Esophagus muscularis mucosa (tissue), 4 donors: ENCODE measurements around the gene H2BW1. TPM values are rescaled to one million over a fixed set of nuclear protein-coding genes. Genes with fewer than 3 reads are reported as not detected.
"Not testable (repeated sequence)": the region's sequence is repeated elsewhere in the genome, so short reads cannot be mapped to it uniquely, and the experiment has no call there.

Source experiments
- DNase-seq: peaks from one replicate; pipeline ENCODE4 v3.0.0-alpha.2; 2017; ENCODE audit errors: extremely low spot score
- H3K27ac ChIP-seq, 4 donors: fragments of 200-600 bp; sonication (generic); replicated peaks in 1 of 4; 1 replicate in 3 of 4; 2 replicates in 1 of 4; pipeline ENCODE4 v1.5.1; 2016 to 2019; ENCODE audit warnings: mild to moderate bottlenecking in 1 of 4
- H3K27me3 ChIP-seq, 4 donors: fragments of 200-600 bp; sonication (generic); one replicate each; pipeline versions ENCODE4 v1.5.1 to v1.6.0; 2016 to 2019
- H3K36me3 ChIP-seq, 4 donors: fragments of 200-600 bp; sonication (generic); one replicate each; pipeline ENCODE4 v1.5.1; 2016 to 2019
- H3K4me1 ChIP-seq, 4 donors: fragments of 200-600 bp; sonication (generic); one replicate each; pipeline ENCODE4 v1.5.1; 2016 to 2019
- H3K4me3 ChIP-seq, 4 donors: fragments of 200-600 bp; sonication (generic); 1 replicate in 2 of 4; 2 replicates in 2 of 4; pipeline ENCODE4 v1.5.1; 2016 to 2019; ENCODE audit warnings: mild to moderate bottlenecking in 4 of 4, moderate library complexity in 1 of 4
- H3K9me3 ChIP-seq, 4 donors: fragments of 200-600 bp; sonication (generic); 1 replicate in 3 of 4; 2 replicates in 1 of 4; pipeline ENCODE4 v1.5.1; 2016 to 2019
- EP300 ChIP-seq: sonication (generic); formaldehyde crosslinking; IDR thresholded peaks from one replicate; pipeline ENCODE4 v1.6.1; 2017; ENCODE audit warnings: antibody characterized with exemption
- POLR2A ChIP-seq: fragments of 450-650 bp; IDR thresholded peaks from one replicate; pipeline ENCODE4 v1.6.1; 2017; ENCODE audit warnings: antibody characterized with exemption, moderate library complexity, mild to moderate bottlenecking, low read depth
- POLR2AphosphoS5 ChIP-seq, 2 donors: sonication (generic); formaldehyde crosslinking; IDR thresholded peaks; one replicate each; pipeline ENCODE4 v1.6.1; 2017; ENCODE audit warnings: antibody characterized with exemption in 2 of 2
- WGBS: methylation state at CpG from one replicate; pipeline ENCODE4 v1.1.5; 2018; 5-methylcytosine and 5-hydroxymethylcytosine counted together
- intact Hi-C: fragments of 100-400 bp; cut with DNase I; formaldehyde crosslinking; loops from one replicate; pipeline ENCODE4 v1.15.1; 2023
- total RNA-seq, 4 donors: library from RNA; depleted of rRNA; stranded (reverse); fragments of >200 nt; gene quantifications; one replicate each; pipeline versions ENCODE4 v1.1.0 to v1.2.1, GENCODE V29; 2016
- TF ChIP-seq, protein P1 (sequence below), 3 experiments: fragments of 200-600 bp in 2 of 3; fragments of 450-650 bp in 1 of 3; sonication (generic) in 2 of 3; IDR thresholded peaks; one replicate each; pipeline ENCODE4 v1.5.1; 2017 to 2019; ENCODE audit warnings: antibody characterized with exemption in 3 of 3, mild to moderate bottlenecking in 2 of 3, moderate library complexity in 1 of 3

The H2BW1 gene
- total RNA-seq, 4 donors from 2014 or later, result not detected

GRCh38 chrX:103999234-103999633 is 14.3 kb downstream of the H2BW1 start:
- DNase-seq, result no peak
- TF ChIP-seq EP300 (no peak), POLR2AphosphoS5 (IDR thresholded peaks at IDR 0.05) (no peak), POLR2A (no peak)
- TF ChIP-seq, protein P1, sequence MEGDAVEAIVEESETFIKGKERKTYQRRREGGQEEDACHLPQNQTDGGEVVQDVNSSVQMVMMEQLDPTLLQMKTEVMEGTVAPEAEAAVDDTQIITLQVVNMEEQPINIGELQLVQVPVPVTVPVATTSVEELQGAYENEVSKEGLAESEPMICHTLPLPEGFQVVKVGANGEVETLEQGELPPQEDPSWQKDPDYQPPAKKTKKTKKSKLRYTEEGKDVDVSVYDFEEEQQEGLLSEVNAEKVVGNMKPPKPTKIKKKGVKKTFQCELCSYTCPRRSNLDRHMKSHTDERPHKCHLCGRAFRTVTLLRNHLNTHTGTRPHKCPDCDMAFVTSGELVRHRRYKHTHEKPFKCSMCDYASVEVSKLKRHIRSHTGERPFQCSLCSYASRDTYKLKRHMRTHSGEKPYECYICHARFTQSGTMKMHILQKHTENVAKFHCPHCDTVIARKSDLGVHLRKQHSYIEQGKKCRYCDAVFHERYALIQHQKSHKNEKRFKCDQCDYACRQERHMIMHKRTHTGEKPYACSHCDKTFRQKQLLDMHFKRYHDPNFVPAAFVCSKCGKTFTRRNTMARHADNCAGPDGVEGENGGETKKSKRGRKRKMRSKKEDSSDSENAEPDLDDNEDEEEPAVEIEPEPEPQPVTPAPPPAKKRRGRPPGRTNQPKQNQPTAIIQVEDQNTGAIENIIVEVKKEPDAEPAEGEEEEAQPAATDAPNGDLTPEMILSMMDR (IDR thresholded peaks at IDR 0.05), result no peak
- H3K4me1 ChIP-seq, result no peaks in the 10 kb centered on the region
- no peaks in the 10 kb centered on the region for H3K36me3 ChIP-seq
- no peaks in the 10 kb centered on the region for H3K9me3 ChIP-seq
- H3K4me3 ChIP-seq, result no peak overlapping the region
- 48% methylated on average over 5 of the region's 5 CpGs for WGBS
- no peak overlapping the region for H3K27ac ChIP-seq
- H3K27me3 ChIP-seq, result peaks cover 0 to under 1% (median 0%) of the 10 kb centered on the region in 4 donors
- intact Hi-C loops, result no loop called here

- H3K27ac ChIP-seq, DNase-seq, intact Hi-C loops: not testable (repeated sequence)
These were observed 30.0 kb downstream of the H2BW1 start for GRCh38 chrX:103983508-103983907.

GRCh38 chrX:103962411-103963278 is 50.9 kb downstream of the H2BW1 start, which contains the start of gene TMSB15B:
Gene TMSB15B, plus strand, starts transcription at chrX:103962627.
- H3K4me1 ChIP-seq, intact Hi-C loops, H3K27me3 ChIP-seq, DNase-seq, H3K36me3 ChIP-seq, H3K4me3 ChIP-seq, H3K9me3 ChIP-seq, H3K27ac ChIP-seq: not testable (repeated sequence)
- no CpG with 5 or more reads among the region's 55 CpGs for WGBS

More at GRCh38 chrX:103983508-103983907, 30.0 kb downstream of the H2BW1 start:
- not testable (repeated sequence) for H3K4me1 ChIP-seq, H3K4me3 ChIP-seq, H3K36me3 ChIP-seq, H3K9me3 ChIP-seq, H3K27me3 ChIP-seq
- no CpG with 5 or more reads among the region's 13 CpGs for WGBS

Other genes starting within 250 kb of the H2BW1 start
- 10 to 100 TPM; 27.5 to 52.3 (median 37.8) TPM for gene PLP1, start 236.9 kb downstream of the H2BW1 start, total RNA-seq
- gene RAB9B, start 181.5 kb downstream of the H2BW1 start, total RNA-seq, result 10 to 100 TPM in 3 of 4 donors, 1 to 10 TPM in 1; 8.9 to 13.6 (median 11.1) TPM
- 10 to 100 TPM in 1 of 4 donors, 1 to 10 TPM in 3; 3.6 to 10.8 (median 5.1) TPM for gene TMSB15B, start 51.1 kb downstream of the H2BW1 start, total RNA-seq
- not detected for gene H2BW2, start 26.2 kb upstream of the H2BW1 start, total RNA-seq
- 1 to 10 TPM in 2 of 4 donors, under 1 TPM in 2; 0.83 to 2.1 (median 1.1) TPM for gene TMSB15C, start 62.5 kb upstream of the H2BW1 start, total RNA-seq
- gene ZCCHC18, start 98.8 kb upstream of the H2BW1 start, total RNA-seq, result 10 to 100 TPM in 1 of 4 donors, 1 to 10 TPM in 3; 1.5 to 12.3 (median 3.7) TPM
- gene SLC25A53, start 143.3 kb upstream of the H2BW1 start, total RNA-seq, result 10 to 100 TPM; 23.9 to 28.8 (median 24.8) TPM
- gene FAM199X, start 152.7 kb upstream of the H2BW1 start, total RNA-seq, result 10 to 100 TPM; 19.9 to 25.6 (median 21.0) TPM
- gene ESX1, start 241.2 kb upstream of the H2BW1 start, total RNA-seq, result not detected